HG02938 (cell line): Measurements from ENCODE around the gene KCNJ8.
"Not testable (repeated sequence)": the region's sequence is repeated elsewhere in the genome, so short reads cannot be mapped to it uniquely, and the experiment has no call there.

ENCODE experiments used
- ATAC-seq: cut with Tn5 transposase; IDR thresholded peaks from one replicate; pipeline ENCODE4 v1.9.1; 2021; ENCODE audit warnings: mild to moderate bottlenecking, moderate library complexity; ENCODE audit not compliant: unreplicated experiment

KCNJ8 gene

DNA sequence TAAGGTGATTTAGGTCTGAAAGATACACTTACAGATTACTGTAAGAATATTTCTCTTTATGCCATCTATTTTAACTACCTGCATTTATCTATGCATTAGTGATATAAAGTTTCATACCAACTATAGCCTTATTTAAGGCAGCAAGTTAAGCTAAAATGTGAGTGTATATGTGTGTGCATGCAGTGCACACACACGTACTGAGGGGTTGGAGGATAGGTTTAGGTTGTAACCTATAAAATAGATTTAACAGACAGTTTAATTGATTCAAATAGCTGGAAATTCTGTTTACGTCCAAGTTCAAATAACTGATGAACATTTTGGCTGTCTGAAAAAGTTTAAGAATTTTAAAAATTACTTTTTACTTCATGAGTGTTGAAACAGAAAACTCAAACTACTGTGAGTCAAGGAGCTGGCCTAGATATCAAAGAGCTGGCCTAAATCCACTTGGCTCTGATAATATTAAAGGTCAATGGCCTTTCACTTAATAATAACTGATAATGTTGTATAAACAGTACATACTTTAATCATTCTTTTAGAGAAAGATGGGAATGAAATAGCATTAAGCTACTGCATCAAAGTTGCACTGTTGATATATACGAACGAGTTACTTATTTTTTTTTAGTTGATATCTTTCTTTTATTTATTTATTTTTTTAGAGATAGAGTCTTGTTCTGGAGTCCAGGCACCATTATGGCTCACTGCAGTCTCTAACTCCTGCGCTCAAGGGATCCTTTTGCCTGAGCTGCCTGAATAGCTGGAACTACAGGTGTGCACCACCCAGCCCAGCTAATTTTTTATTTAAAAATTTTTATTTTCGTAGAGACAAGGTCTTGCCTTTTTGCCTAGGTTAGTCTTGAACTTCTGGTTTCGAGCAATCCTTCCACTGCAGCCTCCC, 13.8 kb upstream of the KCNJ8 start:
- ATAC-seq, result no peak

DNA sequence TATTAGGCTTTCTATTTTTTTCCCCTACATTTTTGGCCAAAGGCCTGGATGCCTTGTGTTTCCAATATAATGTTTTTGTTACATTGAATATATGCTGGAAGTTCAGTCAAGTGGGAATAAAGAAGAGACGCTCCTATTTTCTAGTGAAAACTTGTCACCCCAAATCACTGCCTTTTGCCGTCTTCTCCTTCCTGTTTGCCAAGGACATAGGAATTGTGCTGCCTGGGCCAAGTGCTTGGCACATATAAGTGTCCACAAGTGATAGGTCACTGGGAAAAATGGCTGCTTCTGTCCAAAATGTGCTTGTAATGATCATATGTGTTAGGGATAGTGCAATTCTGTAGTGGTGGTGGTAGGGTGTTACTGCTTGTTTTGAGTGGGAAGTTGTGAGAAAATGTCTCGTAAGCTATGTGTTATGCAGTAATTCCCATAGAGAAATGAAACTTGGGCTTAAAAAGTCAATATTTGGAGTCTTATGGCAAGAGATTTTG, 11.6 kb upstream of the KCNJ8 start:
- ATAC-seq, result no peak

GRCh38 chr12:21782723-21783122, 8.2 kb upstream of the KCNJ8 start:
- not testable (repeated sequence) for ATAC-seq

DNA sequence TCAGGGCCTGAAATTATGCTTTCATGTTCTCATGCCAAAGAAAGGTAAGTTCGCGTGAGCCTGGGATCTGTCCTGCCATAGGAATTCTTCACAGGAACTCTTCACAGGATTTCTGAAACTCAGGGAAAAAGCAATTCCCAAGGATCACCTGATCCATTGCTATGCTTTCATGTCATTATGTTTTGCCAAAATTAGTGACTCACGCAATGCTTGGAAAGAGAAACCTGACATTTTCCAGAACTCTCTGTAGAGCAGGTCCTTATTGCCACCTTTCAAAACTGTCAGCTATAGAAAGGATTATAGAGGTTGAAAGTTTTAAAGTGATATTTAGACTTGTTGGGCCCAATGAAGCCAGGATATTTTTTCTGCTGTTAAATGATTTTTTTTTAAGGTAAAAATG, 6.3 kb upstream of the KCNJ8 start:
- no peak for ATAC-seq

- no peak for ATAC-seq
Measured at GRCh38 chr12:21776175-21776574, 1.7 kb upstream of the KCNJ8 start.

DNA sequence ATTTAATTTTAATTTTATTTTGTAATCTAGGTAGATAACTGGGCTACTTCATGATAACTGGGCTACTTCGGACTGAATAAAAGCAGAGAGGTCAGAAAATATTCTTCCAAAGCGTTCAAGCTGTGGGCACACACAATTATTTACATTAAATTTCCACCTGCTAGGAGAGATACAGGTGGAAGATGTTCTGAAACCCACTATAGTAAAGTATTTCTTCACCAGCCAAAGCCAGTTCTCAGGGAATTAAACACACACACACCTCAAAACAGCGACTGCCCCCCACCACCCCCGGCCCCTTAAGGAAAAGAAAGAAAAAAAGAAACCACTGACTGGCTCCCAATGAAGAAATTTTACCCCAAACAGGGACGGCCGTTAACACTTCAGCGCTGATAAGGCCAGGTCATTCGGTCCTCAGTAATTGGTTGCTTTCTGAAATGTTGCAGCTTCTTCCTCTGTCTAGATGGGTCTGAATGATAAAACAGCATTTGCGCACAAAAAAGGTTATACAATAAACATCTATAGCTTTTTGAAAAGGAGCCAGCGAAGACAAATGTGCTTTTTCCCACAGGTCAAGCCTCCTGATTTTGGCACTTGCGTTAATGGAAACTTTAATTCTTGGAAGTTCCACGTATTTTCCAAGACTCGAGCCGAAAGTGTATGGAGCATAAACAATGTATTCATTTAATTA, 771 bp upstream of the KCNJ8 start:
- ATAC-seq, result no peak

GRCh38 chr12:21773806-21774205, 700 bp downstream of the KCNJ8 start:
- no peak for ATAC-seq

DNA sequence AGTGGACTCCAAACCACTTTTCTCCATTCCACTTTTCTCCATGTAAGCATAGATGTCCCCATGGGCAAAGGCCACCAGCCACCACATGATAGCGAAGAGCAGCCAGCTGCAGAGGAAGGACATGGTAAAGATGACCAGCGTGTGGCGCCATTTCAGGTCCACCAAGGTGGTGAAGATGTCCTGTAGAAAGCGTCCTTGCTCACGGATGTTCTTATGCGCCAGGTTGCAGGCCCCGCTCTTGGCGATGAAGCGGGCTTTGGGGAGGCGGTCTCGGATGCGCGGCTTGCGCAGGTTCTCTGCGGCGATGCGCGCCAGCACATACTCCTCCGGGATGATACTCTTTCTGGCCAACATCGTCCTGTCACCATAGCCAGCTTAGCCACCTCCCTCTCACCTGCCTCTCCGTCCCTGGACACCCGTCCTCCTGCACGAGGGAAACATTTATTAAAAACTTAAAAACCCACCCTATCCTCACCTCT, 1.2 kb downstream of the KCNJ8 start:
- ATAC-seq, result no peak

DNA sequence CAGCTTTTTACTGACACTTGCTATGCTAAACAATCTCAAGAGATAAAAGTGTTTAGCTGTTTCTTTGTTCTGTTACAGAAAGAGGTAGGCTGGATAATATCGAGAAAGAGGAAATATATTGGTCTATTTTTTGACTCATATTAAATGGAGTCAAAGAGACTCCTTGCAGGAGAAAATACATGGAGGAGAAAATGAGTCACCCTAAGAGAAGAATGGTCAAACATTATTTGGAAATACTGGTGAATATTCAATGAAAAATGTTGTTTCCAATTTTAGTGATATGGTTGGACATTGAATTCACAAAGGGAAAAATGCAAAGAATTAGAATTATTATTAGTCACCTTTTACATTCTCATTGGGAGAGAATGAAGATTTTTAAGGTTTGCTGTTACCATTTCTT, 3.2 kb downstream of the KCNJ8 start:
- no peak for ATAC-seq

- ATAC-seq, result no peak
Measured at GRCh38 chr12:21769307-21769706, 5.2 kb downstream of the KCNJ8 start.

DNA sequence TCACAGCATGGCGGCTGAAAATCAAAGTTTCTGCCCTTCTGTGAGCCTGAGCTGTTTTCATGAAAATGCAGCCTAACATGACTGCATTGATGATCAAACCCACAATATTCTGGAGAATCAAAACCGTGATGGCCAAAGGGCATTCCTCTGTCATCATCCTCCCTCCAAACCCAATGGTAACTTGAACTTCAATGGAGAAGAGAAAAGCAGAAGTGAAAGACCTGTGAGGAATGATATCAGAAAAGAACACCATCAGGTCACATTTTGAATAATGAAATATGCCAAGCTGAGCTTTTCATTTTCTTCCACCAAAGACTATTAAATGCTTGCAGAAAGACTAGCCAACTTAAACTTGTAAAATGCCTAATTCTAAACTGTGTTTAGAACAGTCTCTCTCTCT, 8.1 kb downstream of the KCNJ8 start:
- no peak for ATAC-seq

GRCh38 chr12:21764950-21765349, 9.6 kb downstream of the KCNJ8 start:
- no peak for ATAC-seq

- no peak for ATAC-seq
Measured at GRCh38 chr12:21764065-21764464, 10.4 kb downstream of the KCNJ8 start.

GRCh38 chr12:21763531-21763930, 11.0 kb downstream of the KCNJ8 start:
- ATAC-seq, result no peak

GRCh38 chr12:21759737-21760136, 14.8 kb downstream of the KCNJ8 start:
- ATAC-seq, result no peak

GRCh38 chr12:21757735-21758134, 16.8 kb downstream of the KCNJ8 start:
- ATAC-seq, result no peak

DNA sequence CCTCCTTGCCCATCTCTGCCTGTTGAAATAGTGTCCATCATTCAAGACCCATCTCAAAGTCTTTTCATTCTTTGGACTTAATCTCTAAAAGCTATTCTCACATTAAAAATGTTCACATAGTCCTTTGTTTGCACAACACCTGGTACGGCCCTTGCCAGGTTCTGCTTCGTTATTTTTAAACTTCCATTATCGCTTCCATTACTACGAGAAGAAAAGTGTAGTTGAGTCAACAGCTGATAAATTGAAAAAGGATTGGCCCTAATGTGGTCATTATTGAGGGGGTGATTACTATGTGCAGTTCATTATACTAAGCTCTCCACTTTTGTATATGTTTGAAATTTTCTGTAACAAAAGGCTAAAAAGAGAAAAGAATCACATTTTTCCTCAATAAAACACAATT, 17.8 kb downstream of the KCNJ8 start:
- ATAC-seq, result no peak

GRCh38 chr12:21751517-21751916, 23.0 kb downstream of the KCNJ8 start:
- no peak for ATAC-seq

DNA sequence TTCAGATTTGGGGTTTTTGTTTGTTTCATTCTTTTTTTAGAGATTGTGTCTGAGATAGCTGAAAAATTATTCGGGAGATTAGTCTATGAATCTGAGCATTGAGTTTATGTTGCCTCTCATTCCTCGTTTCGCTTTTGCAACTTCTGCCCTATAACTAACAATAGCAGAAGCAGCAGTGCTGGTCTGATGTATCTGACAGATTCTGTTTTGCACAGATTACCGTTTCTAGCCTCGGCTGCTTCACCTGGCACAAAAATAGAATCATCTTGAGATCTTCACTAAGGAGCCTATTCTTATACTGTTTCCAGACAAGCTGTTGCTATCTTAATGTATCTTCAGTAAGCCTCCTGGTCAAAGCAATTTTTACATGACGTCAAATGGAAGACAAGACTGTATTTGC, 29.2 kb downstream of the KCNJ8 start:
- ATAC-seq, result no peak

DNA sequence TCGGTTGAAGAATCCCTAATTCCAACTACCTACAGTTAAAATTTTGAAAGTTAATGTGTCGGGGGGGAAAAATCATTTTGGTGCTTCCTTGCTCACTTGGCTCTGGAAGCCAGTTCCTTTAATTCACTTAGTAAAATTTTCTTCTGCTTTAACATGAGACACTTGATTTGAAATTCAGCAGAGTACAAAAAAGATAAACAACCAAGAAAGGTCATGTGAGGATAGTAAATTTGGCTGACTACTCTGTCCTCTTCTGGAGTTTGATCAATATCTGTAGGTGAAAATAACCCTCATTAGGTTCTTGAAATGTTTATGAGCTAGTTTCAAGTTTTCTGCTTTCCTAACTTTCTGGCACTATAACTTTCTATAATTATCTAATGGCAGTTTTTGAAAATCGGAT, 43.4 kb downstream of the KCNJ8 start:
- ATAC-seq, result no peak

DNA sequence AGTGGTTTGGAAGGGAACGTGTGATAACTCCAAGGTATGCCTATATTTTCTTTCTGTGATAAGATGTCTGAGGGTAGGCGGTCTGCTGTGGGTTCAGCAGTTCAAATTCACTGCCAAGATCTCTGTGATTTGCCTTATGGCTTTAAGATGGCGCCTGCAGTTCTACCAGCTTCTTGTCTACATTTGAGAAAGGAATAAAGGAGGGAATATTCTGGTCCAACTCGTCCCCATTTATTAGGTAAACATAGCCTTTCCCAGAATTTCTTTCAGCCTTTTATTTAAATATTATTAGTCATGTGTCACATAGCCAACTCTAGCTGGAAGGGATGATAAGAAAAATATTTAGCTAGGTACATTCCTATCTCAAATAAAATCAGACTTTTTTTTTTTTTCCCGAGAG, 48.8 kb downstream of the KCNJ8 start:
- no peak for ATAC-seq
